Measurements from ENCODE around the gene ESPNL. TPM values are rescaled to one million over a fixed set of nuclear protein-coding genes. Genes with fewer than 3 reads are reported as not detected.
"Not testable (repeated sequence)": the region's sequence is repeated elsewhere in the genome, so short reads cannot be mapped to it uniquely, and the experiment has no call there.

Gene ESPNL
- total RNA-seq, 1 donor from 2014 or later, result not detected

GRCh38 chr2:238162251-238162845 lies 62.2 kb downstream of the ESPNL start:
- DNase-seq (ENCODE audit: low spot score) (peak; percentile 49), ATAC-seq (no peak)
- intact Hi-C loops (cut with DNase I), result no loop called here

- peak; percentile 48 for DNase-seq (ENCODE audit: low spot score)
- intact Hi-C loops (cut with DNase I), result no loop called here
- no peak for ATAC-seq
Observed at GRCh38 chr2:238162846-238163441, 62.8 kb downstream of the ESPNL start.

GRCh38 chr2:238163481-238164198 lies 63.5 kb downstream of the ESPNL start:
- DNase-seq (ENCODE audit: low spot score) (peak; percentile 48), ATAC-seq (no peak)
- intact Hi-C loops (cut with DNase I), result no loop called here

- intact Hi-C loops (cut with DNase I), result no loop called here
- ATAC-seq (no peak), DNase-seq (ENCODE audit: low spot score) (no peak)
Observed at GRCh38 chr2:238164906-238165287, 64.8 kb downstream of the ESPNL start.

GRCh38 chr2:238165288-238165921 lies 65.3 kb downstream of the ESPNL start:
- ATAC-seq (no peak), DNase-seq (ENCODE audit: low spot score) (peak; percentile 41)
- intact Hi-C loops (cut with DNase I), result no loop called here

GRCh38 chr2:238166391-238167343 lies 66.5 kb downstream of the ESPNL start:
- DNase-seq (ENCODE audit: low spot score) (peak; percentile 53), ATAC-seq (no peak)

GRCh38 chr2:238167344-238167715 lies 67.2 kb downstream of the ESPNL start:
- ATAC-seq (no peak), DNase-seq (ENCODE audit: low spot score) (no peak)
- intact Hi-C loops (cut with DNase I), result no loop called here

More at GRCh38 chr2:238166391-238167343, 66.5 kb downstream of the ESPNL start:
- intact Hi-C loops (cut with DNase I), result no loop called here

GRCh38 chr2:238167761-238168160 lies 67.6 kb downstream of the ESPNL start:
- DNase-seq (ENCODE audit: low spot score), result no peak
- no peak for ATAC-seq
- intact Hi-C loops (cut with DNase I), result no loop called here

GRCh38 chr2:238168196-238169047 lies 68.3 kb downstream of the ESPNL start:
- ATAC-seq, result no peak
- no peak for DNase-seq (ENCODE audit: low spot score)
- intact Hi-C loops (cut with DNase I), result no loop called here

- intact Hi-C loops (cut with DNase I), result no loop called here
- peak; percentile 77 for ATAC-seq
- no peak for DNase-seq (ENCODE audit: low spot score)
Observed at GRCh38 chr2:238169048-238169707, 69.0 kb downstream of the ESPNL start.

GRCh38 chr2:238169708-238170251 lies 69.6 kb downstream of the ESPNL start:
- ATAC-seq (peak; percentile 69), DNase-seq (ENCODE audit: low spot score) (no peak)
- intact Hi-C loops (cut with DNase I), result no loop called here

GRCh38 chr2:238170386-238171071 lies 70.4 kb downstream of the ESPNL start:
- ATAC-seq (no peak), DNase-seq (ENCODE audit: low spot score) (no peak)
- intact Hi-C loops (cut with DNase I), result no loop called here

- ATAC-seq; intact Hi-C loops (cut with DNase I); DNase-seq (ENCODE audit: low spot score): not testable (repeated sequence)
Observed at GRCh38 chr2:238171072-238171431, 70.9 kb downstream of the ESPNL start.

GRCh38 chr2:238171575-238172187 lies 71.5 kb downstream of the ESPNL start:
- ATAC-seq (no peak), DNase-seq (ENCODE audit: low spot score) (no peak)
- intact Hi-C loops (cut with DNase I), result no loop called here

- ATAC-seq, result no peak
- no peak for DNase-seq (ENCODE audit: low spot score)
- intact Hi-C loops (cut with DNase I), result no loop called here
Observed at GRCh38 chr2:238172439-238172838, 72.3 kb downstream of the ESPNL start.

- intact Hi-C loops (cut with DNase I), result no loop called here
- DNase-seq (ENCODE audit: low spot score) (no peak), ATAC-seq (no peak)
Observed at GRCh38 chr2:238173692-238174091, 73.6 kb downstream of the ESPNL start.

Measured in sciatic nerve (tissue), 2 donors.